Activated T-cell treated with anti-CD3 and anti-CD28 coated beads for 1 hour (primary cell): ENCODE data around the gene KIF1C.

Source experiments
- DNase-seq: peaks from one replicate; pipeline ENCODE4 v3.0.0-alpha.2; 2020; ENCODE audit warnings: low read depth

The KIF1C gene

DNA sequence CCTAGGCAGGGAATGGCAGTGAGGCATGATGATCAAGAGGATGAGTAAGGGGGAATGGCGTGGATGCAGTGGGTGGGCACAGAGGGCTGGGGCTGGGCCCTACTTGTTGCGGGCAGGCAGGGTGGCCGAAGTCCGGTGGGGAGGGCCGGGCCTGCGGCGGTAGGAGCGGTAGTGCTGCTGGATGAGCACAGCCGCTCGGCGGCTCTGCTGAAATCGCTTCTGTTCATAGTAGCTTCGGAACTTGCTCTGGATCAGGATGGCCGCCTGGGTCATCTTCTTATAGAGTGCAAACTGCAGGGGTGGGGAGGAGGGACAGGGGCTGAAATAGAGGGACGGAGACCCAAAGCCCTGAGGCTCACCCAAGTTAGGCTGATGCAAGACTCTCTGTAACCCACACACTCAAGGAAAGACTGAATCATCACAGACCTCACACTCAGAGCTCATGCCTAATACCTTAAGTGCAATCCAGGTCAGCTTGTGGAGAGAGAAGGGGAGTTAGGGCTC, 28.7 kb upstream of the KIF1C start:
- no peak for DNase-seq

- no peak for DNase-seq
Observed at GRCh38 chr17:4969551-4970173, 28.1 kb upstream of the KIF1C start.

GRCh38 chr17:4970273-4970672, 27.5 kb upstream of the KIF1C start:
- no peak for DNase-seq

- no peak for DNase-seq
Observed at GRCh38 chr17:4971826-4972225, 25.9 kb upstream of the KIF1C start.

DNA sequence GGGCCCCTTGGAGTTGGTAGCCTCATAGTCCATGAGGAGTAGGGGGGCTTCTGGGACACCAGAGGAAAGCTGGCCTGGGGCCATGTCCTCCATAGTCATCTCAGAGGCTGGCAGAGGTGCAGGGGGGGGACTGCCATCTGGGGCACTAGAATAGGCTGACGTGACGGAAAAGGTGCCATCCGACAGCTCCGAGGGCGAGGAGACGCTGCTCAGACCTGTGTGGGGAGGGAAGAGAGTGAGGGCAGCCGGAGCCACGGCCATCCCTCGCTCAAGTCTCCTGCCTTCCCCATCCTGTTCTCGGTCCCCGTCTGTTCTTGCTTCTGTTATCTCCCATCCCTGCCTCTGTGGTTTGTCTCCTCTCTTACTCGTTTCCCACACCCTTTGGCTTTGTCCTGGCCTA, 25.4 kb upstream of the KIF1C start:
- DNase-seq = no peak

DNA sequence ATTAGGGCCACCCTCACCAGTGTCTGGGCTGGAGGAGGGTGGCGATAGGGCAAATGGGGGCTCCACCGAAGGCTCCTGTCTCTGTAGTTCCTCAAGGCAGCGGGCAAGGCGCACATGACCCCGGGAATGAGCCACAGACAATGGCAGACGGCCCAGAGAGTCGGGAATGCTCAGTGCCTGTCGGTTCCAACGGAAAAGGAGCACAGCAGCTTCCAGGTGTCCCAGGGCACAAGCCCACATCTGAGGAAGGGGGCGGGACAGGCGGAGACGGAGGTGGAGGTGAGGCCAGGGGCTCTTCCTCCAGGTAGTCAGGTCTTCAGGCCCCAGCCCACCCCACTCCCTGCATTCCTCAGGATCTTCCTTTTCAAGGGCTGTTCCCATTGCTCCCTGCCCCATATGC, 25.0 kb upstream of the KIF1C start:
- DNase-seq = no peak

DNA sequence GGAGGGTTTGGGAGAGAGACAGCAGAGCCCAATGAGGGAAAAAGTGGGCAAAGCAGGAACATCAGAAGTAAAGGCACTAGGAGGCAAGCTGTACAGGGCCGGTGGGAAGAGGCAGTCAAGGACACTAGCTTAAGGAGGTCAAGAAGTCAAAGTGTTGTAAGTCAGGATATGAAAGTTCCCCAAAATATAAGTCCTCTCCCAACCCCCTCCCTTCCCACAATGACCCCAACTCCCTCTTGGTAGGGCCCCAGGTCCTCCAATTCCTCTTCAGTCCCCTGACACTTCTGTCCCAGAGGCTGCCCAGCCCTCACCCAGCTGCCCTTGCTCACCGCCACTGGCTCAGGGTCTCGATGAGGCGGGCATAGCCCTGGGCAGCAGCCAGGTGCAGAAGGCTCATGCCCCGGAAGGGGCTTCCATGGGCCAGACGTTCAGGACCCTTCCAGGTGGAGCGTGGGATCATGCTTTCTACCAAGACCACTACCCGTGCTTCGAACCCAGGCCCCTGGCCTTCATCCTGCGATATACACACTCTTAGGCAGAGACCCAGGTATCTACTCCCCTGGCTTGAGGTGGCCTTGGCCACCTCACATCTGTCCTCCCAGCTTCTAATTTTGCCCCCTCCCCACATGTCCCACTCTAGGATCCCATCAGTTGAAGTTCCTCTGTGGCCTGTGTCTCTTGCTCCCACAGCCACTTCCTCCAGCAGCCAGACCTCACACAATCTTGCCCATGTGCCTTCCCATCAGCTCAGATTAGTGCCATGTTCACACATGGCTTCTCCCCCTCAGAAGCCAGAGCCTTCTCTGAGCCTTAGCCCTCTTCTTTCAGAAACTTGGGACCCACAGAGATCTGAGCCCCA, 24.3 kb upstream of the KIF1C start:
- DNase-seq = no peak

- no peak for DNase-seq
Observed at GRCh38 chr17:4974115-4974670, 23.6 kb upstream of the KIF1C start.

DNA sequence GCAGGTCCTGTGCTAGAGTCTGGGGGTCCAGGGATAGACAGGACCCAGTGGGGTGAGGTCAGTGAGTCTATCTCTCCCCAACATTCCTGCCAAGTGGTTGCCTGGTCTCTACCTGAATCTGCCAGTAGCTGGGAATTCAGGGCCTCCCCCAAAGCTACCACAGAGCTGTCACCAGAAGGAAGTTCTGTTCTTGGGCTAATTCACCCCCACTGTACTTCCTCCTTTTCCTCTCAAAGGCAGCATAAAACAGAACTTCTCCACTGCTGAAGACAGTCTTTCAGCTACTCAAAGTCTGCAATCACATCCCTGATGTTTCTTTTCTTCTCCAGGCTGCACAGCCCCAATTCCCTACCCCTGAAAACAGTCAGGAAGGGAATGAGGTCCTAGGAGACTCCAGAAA, 19.0 kb upstream of the KIF1C start:
- DNase-seq = no peak

DNA sequence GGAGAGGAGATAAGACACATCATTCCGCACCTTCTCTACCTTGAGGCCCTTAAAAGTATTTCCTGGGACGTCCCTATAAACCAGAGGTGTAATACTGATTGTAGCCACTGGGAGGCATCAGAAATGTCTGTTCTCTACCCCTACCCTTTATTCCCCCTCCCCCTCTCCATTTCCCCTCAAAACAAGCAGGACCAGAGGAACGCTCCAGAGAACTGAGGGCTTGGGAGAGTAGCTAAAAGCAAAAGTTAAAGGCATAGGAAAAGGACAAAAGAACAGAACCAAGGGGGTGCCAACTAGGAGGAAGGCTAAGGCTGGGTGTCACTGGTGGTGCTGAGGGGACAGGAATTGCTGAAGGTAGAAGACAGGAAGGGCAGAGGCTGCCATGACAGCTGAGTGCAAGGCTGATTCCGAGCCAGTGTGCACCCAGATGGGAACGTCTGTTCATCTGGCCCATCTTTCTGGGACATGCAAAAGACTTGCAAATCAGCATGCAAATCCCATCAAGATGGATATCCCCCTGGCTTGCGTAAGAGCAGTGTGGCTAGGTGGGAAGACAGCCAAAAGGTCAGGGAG, 17.0 kb upstream of the KIF1C start:
- DNase-seq = no peak

DNA sequence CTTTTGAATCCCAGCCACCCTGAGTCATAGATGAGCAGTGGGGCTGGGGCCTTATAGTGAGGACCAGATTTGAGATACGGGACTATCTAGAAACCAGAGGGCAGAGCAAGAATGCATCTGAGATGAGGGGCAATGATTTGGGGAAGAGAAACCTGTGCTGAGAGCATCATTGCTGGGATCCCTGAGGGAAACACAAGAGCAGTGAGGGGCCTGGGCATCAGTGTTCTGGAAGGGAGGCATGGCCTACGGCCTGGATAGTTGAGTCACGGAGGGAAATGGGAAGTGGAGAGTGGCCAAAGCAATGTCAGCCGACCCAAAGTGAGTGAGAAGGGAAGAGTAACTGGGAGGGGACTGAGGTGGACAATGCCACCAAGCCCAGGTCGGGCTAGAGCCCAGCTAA, 15.4 kb upstream of the KIF1C start:
- DNase-seq = no peak

GRCh38 chr17:4986403-4986802, 11.3 kb upstream of the KIF1C start:
- no peak for DNase-seq

DNA sequence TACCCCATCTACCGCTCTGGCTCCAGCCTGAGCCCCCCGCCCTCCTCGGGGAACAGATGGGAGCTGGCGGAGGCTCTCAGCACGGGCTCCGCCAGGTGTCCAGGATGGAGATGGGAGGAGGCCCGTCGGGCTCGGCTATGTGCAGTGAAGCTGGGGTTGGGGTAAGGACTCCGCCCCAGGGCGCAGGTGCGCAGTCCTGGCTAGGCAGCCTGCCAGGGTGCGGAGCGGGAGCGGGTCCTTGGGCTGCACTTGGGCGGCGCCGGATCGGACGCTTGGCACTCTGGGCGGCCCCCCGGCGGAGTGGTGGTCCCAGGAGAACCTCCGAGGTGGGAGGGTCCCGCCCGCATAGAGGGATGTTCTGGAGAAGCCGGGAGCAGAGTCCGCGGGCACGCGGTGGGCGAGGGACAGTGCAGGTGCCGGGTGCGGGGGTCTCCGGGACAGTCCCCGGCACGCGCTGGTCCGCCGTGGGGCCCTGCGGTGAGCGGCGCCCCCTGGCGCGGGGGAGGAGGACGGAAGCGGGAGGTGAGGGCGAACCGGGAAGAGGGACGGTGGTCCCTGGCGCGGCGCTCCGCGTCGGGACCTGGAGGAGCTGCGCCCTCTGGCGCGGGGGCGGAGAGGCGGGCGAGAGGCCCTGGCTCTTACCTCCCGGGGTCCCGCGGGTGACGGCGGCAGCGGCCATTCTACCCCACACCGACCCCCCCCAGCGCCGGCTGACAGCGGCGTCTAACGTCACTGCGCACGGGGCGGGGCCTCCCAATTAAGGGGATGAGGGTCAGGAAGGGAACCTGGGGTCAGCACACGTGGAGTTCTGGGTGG, 10.6 kb upstream of the KIF1C start, which contains the start of gene CAMTA2:
Gene CAMTA2 (minus strand): TSS at position 725 of the 816 bp plus-strand sequence. CDS start 1,453 bp downstream, outside the sequence.
- peak; percentile 80 for DNase-seq

- DNase-seq = no peak
Observed at GRCh38 chr17:4987767-4988567, 9.8 kb upstream of the KIF1C start.

- no peak for DNase-seq
Observed at GRCh38 chr17:4994081-4994595, 3.6 kb upstream of the KIF1C start.

GRCh38 chr17:4998027-4998731, 429 bp downstream of the KIF1C start:
- DNase-seq = no peak

DNA sequence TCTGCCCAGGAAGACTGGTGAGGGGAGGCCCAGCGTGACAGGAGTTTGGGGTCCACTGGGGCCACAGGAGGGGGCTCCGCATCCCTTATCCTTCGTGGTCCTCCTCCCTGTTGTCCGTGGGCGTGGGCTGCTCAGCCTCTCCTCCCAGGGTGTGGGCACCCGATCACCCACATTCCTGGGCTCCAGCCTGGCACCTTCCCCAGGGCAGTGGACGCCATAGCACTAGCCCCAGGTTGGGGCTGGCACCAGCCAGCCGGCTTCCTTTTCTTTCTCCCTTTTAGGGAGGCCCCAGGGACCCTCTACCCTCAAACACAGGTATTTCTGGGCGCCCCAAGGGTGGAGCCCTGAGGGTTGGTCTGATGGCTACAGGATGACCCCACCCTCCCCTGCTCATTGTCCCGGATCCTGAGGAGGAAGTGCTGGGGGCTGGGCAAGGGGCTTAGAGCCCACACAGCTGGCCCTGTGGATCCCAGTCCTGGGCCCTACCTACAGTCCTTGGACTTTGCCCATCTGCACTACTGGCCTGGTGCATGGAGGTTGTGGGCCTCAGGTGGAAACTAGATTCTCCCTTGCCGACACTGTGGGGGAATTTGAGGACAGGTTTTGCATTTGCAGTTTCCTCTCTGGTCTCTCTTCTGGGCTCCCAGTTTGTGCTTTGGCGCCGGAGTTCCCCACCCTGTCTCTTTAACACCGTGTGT, 1.1 kb downstream of the KIF1C start:
- no peak for DNase-seq

- DNase-seq = no peak
Observed at GRCh38 chr17:4999430-5000093, 1.8 kb downstream of the KIF1C start.

DNA sequence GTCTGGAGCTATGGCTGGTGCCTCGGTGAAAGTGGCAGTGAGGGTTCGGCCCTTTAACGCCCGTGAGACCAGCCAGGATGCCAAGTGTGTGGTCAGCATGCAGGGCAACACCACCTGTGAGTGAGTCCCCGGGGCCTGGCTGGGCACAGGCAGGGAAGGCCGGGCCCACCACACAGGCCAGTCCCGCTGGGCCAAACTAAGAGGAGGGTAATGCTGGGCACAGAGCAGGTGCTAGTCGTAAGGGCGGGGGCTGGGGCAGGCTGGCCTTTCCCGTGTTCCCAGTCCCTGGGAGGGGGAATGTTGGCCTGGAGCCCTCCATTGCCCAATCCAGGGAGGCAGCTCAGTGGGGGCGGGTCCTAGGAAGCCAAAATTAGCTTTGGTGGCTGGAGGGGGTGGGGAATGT, 2.5 kb downstream of the KIF1C start:
- DNase-seq = no peak
